Uterus (tissue), 2 donors: ENCODE measurements around the gene CCL2.

Experiments
- POLR2A ChIP-seq, 2 donors: fragments of 450-650 bp; IDR thresholded peaks; one replicate each; pipeline ENCODE4 v1.6.1; 2016; ENCODE audit warnings: antibody characterized with exemption in 2 of 2, mild to moderate bottlenecking in 1 of 2, moderate library complexity in 1 of 2
- TF ChIP-seq, protein P1 (sequence below), 4 experiments: fragments of 200-600 bp in 2 of 4; fragments of 450-650 bp in 2 of 4; sonication (generic) in 2 of 4; IDR thresholded peaks; one replicate each; pipeline ENCODE4 v1.5.1; 2016 to 2019; ENCODE audit warnings: antibody characterized with exemption in 4 of 4, mild to moderate bottlenecking in 2 of 4, moderate library complexity in 1 of 4

DNA sequence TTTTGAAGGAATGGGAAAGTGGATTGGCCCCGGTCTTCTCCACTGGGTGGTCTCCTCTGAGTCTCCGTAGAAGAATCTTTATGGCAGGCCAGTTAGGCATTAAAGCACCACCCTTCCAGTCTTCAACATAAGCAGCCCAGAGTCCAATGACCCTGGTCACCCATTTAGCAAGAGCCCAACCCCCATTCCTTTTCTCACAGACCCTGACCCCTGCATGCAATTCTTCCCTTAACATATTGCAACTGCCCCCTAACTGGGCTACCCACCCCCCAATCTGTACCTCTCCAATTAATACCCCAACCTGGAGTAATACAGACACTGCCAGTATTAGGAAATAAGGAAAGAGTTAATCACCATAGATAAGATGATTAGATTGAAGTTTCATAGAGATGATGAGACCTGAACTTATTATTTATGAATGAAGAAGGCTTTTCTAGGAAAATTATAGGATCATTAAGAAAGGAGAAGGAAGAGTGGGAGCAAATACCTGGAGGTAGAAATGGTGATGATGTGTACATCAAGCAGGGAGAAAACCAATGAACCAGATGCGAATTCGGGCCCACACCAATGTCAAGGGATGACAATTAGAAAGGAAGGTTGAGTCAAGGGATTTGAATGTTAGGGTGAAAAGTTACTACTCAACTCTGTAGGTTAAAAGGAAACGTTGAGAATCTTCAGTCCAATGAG is 2.4 kb downstream of the CCL2 start:
- no peak for TF ChIP-seq POLR2A (IDR thresholded peaks at IDR 0.05)
- TF ChIP-seq, protein P1, sequence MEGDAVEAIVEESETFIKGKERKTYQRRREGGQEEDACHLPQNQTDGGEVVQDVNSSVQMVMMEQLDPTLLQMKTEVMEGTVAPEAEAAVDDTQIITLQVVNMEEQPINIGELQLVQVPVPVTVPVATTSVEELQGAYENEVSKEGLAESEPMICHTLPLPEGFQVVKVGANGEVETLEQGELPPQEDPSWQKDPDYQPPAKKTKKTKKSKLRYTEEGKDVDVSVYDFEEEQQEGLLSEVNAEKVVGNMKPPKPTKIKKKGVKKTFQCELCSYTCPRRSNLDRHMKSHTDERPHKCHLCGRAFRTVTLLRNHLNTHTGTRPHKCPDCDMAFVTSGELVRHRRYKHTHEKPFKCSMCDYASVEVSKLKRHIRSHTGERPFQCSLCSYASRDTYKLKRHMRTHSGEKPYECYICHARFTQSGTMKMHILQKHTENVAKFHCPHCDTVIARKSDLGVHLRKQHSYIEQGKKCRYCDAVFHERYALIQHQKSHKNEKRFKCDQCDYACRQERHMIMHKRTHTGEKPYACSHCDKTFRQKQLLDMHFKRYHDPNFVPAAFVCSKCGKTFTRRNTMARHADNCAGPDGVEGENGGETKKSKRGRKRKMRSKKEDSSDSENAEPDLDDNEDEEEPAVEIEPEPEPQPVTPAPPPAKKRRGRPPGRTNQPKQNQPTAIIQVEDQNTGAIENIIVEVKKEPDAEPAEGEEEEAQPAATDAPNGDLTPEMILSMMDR (IDR thresholded peaks at IDR 0.05): no peak
